ENCODE data around the gene TBX6. TPM values are rescaled to one million over a fixed set of nuclear protein-coding genes. Genes with fewer than 3 reads are reported as not detected.

The TBX6 gene
- total RNA-seq, 1 experiment from 2014 or later = 5.1 TPM

DNA sequence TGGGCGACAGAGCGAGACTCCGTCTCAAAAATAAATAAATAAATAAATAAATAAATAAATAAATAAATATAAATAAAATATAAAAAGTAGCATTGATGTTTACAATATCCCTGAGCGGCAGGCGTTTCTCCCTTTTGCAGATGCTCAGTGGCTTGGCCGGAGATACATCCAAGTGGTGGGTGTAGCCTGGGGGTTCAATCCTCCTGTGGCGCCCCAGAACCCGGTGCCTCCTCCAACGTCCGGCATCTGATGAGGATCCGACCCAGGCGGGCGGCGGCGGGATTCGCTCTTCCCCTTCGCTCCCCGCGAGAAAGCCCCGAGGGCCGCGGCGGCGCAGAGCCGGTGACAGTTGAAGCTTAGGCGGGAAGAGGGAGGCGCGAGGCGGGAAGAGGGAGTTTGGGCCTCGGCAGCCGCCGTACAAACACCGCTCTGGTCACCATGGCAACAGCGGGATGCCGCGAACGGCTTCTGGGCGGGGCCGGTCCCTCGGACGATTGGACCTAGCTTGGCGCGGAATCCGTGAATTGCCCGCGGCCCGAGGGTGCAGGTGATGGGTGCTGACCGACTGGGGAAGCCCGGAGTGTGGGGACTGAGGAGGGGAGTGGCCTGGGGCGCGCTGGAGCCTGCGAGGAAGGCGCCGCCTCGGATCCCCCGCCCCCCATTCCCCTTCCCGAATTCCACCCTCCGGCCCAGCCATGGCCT, 38.9 kb downstream of the TBX6 start:
- DNase-seq (ENCODE audit: low spot score) = peak; percentile 94
- Mint-ChIP-seq H3K4me1 (peaks cover 14% of the 10 kb centered on the region), H3K4me3 (peak overlapping the region; percentile 82), H3K27me3 (ENCODE audit: low read depth) (peaks cover 37% of the 10 kb centered on the region), H3K27ac (no peak overlapping the region), H3K9me3 (no peaks in the 10 kb centered on the region), H3K36me3 (no peaks in the 10 kb centered on the region)
- ATAC-seq = peak; percentile 60
- POLR2A ChIA-PET = interaction anchor here (1.5 kb wide), 1 partner anchor 13 kb away, joined by 5 read pairs; the partner anchor contains the start of gene ALDOA
- CTCF ChIA-PET = interaction anchor here (1.0 to 6.8 kb wide), 6 partner anchors 9 to 204 kb away, joined by 4 to 89 read pairs (median 8); partner anchors contain the start of genes ALDOA, TBX6 and TLCD3B
- TF ChIP-seq FOXK1 (CRISPR knock-in tag; IDR thresholded peaks at IDR 0.05) = peak; percentile 69
- TF ChIP-seq, protein P1, sequence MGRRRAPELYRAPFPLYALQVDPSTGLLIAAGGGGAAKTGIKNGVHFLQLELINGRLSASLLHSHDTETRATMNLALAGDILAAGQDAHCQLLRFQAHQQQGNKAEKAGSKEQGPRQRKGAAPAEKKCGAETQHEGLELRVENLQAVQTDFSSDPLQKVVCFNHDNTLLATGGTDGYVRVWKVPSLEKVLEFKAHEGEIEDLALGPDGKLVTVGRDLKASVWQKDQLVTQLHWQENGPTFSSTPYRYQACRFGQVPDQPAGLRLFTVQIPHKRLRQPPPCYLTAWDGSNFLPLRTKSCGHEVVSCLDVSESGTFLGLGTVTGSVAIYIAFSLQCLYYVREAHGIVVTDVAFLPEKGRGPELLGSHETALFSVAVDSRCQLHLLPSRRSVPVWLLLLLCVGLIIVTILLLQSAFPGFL (CRISPR knock-in tag; IDR thresholded peaks at IDR 0.05; ENCODE audit: borderline replicate concordance) = peak; percentile 82; the same call in 1 of the 2 replicates
- TF ChIP-seq, protein P2, sequence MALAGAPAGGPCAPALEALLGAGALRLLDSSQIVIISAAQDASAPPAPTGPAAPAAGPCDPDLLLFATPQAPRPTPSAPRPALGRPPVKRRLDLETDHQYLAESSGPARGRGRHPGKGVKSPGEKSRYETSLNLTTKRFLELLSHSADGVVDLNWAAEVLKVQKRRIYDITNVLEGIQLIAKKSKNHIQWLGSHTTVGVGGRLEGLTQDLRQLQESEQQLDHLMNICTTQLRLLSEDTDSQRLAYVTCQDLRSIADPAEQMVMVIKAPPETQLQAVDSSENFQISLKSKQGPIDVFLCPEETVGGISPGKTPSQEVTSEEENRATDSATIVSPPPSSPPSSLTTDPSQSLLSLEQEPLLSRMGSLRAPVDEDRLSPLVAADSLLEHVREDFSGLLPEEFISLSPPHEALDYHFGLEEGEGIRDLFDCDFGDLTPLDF (CRISPR knock-in tag; IDR thresholded peaks at IDR 0.05) = peak; percentile 86
- peak; percentile 82 for TF ChIP-seq GABPB1 (CRISPR knock-in tag; IDR thresholded peaks at IDR 0.05)
- no peak for TF ChIP-seq NR2C2 (CRISPR knock-in tag; IDR thresholded peaks at IDR 0.05)
- TF ChIP-seq ZNF423 (CRISPR knock-in tag; IDR thresholded peaks at IDR 0.05) = no peak
- peak; percentile 82; the same call in 1 of the 2 replicates for TF ChIP-seq ETV6 (CRISPR knock-in tag; IDR thresholded peaks at IDR 0.05)
- TF ChIP-seq, protein P3, sequence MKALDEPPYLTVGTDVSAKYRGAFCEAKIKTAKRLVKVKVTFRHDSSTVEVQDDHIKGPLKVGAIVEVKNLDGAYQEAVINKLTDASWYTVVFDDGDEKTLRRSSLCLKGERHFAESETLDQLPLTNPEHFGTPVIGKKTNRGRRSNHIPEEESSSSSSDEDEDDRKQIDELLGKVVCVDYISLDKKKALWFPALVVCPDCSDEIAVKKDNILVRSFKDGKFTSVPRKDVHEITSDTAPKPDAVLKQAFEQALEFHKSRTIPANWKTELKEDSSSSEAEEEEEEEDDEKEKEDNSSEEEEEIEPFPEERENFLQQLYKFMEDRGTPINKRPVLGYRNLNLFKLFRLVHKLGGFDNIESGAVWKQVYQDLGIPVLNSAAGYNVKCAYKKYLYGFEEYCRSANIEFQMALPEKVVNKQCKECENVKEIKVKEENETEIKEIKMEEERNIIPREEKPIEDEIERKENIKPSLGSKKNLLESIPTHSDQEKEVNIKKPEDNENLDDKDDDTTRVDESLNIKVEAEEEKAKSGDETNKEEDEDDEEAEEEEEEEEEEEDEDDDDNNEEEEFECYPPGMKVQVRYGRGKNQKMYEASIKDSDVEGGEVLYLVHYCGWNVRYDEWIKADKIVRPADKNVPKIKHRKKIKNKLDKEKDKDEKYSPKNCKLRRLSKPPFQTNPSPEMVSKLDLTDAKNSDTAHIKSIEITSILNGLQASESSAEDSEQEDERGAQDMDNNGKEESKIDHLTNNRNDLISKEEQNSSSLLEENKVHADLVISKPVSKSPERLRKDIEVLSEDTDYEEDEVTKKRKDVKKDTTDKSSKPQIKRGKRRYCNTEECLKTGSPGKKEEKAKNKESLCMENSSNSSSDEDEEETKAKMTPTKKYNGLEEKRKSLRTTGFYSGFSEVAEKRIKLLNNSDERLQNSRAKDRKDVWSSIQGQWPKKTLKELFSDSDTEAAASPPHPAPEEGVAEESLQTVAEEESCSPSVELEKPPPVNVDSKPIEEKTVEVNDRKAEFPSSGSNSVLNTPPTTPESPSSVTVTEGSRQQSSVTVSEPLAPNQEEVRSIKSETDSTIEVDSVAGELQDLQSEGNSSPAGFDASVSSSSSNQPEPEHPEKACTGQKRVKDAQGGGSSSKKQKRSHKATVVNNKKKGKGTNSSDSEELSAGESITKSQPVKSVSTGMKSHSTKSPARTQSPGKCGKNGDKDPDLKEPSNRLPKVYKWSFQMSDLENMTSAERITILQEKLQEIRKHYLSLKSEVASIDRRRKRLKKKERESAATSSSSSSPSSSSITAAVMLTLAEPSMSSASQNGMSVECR (CRISPR knock-in tag; IDR thresholded peaks at IDR 0.05; ENCODE audit: borderline replicate concordance) = peak; percentile 93
- TF ChIP-seq ZNF232 (CRISPR knock-in tag; IDR thresholded peaks at IDR 0.05) = peak; percentile 83
- no peak for TF ChIP-seq ZNF396 (CRISPR knock-in tag; IDR thresholded peaks at IDR 0.05; ENCODE audit: borderline replicate concordance)
- peak; percentile 85; the same call in 1 of the 2 replicates for TF ChIP-seq SMAD3 (CRISPR knock-in tag; IDR thresholded peaks at IDR 0.05; ENCODE audit: borderline replicate concordance)
- TF ChIP-seq, protein P4, sequence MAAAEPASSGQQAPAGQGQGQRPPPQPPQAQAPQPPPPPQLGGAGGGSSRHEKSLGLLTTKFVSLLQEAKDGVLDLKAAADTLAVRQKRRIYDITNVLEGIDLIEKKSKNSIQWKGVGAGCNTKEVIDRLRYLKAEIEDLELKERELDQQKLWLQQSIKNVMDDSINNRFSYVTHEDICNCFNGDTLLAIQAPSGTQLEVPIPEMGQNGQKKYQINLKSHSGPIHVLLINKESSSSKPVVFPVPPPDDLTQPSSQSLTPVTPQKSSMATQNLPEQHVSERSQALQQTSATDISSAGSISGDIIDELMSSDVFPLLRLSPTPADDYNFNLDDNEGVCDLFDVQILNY (CRISPR knock-in tag; IDR thresholded peaks at IDR 0.05) = peak; percentile 100
- TF ChIP-seq, protein P5, sequence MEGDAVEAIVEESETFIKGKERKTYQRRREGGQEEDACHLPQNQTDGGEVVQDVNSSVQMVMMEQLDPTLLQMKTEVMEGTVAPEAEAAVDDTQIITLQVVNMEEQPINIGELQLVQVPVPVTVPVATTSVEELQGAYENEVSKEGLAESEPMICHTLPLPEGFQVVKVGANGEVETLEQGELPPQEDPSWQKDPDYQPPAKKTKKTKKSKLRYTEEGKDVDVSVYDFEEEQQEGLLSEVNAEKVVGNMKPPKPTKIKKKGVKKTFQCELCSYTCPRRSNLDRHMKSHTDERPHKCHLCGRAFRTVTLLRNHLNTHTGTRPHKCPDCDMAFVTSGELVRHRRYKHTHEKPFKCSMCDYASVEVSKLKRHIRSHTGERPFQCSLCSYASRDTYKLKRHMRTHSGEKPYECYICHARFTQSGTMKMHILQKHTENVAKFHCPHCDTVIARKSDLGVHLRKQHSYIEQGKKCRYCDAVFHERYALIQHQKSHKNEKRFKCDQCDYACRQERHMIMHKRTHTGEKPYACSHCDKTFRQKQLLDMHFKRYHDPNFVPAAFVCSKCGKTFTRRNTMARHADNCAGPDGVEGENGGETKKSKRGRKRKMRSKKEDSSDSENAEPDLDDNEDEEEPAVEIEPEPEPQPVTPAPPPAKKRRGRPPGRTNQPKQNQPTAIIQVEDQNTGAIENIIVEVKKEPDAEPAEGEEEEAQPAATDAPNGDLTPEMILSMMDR (IDR thresholded peaks at IDR 0.05) = no peak
- peak; percentile 50; the same call in 1 of the 2 replicates for TF ChIP-seq FOXP1 (CRISPR knock-in tag; IDR thresholded peaks at IDR 0.05; ENCODE audit: borderline replicate concordance)
- peak; percentile 76; the same call in 1 of the 2 replicates for TF ChIP-seq CREB1 (CRISPR knock-in tag; IDR thresholded peaks at IDR 0.05)
- TF ChIP-seq, protein P6, sequence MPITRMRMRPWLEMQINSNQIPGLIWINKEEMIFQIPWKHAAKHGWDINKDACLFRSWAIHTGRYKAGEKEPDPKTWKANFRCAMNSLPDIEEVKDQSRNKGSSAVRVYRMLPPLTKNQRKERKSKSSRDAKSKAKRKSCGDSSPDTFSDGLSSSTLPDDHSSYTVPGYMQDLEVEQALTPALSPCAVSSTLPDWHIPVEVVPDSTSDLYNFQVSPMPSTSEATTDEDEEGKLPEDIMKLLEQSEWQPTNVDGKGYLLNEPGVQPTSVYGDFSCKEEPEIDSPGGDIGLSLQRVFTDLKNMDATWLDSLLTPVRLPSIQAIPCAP (CRISPR knock-in tag; IDR thresholded peaks at IDR 0.05) = peak; percentile 47; the same call in 1 of the 2 replicates
- TF ChIP-seq HMGA2 (CRISPR knock-in tag; IDR thresholded peaks at IDR 0.05) = peak; percentile 52; the same call in 1 of the 2 replicates
- TF ChIP-seq, protein P7, sequence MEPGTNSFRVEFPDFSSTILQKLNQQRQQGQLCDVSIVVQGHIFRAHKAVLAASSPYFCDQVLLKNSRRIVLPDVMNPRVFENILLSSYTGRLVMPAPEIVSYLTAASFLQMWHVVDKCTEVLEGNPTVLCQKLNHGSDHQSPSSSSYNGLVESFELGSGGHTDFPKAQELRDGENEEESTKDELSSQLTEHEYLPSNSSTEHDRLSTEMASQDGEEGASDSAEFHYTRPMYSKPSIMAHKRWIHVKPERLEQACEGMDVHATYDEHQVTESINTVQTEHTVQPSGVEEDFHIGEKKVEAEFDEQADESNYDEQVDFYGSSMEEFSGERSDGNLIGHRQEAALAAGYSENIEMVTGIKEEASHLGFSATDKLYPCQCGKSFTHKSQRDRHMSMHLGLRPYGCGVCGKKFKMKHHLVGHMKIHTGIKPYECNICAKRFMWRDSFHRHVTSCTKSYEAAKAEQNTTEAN (CRISPR knock-in tag; IDR thresholded peaks at IDR 0.05) = no peak
- peak; percentile 84; the same call in 1 of the 2 replicates for TF ChIP-seq SP1 (CRISPR knock-in tag; conservative IDR thresholded peaks at IDR 0.05)
- TF ChIP-seq JUN (CRISPR knock-in tag; IDR thresholded peaks at IDR 0.05) = peak; percentile 23; the same call in 1 of the 2 replicates
- TF ChIP-seq ZNF671 (CRISPR knock-in tag; IDR thresholded peaks at IDR 0.05) = no peak
- TF ChIP-seq NFE2L1 (CRISPR knock-in tag; IDR thresholded peaks at IDR 0.05) = peak; percentile 91; the same call in 1 of the 2 replicates
- TF ChIP-seq ZNF317 (CRISPR knock-in tag; IDR thresholded peaks at IDR 0.05; ENCODE audit: borderline replicate concordance, low read depth) = 0 out of 2 replicates have a peak, but pooled peaks have one; percentile 49
- 0 out of 2 replicates have a peak, but pooled peaks have one; percentile 23 for TF ChIP-seq TEAD4 (CRISPR knock-in tag; IDR thresholded peaks at IDR 0.05)

All from WTC11 (cell line).